ENCODE results near the gene CH25H. TPM values are rescaled to one million over a fixed set of nuclear protein-coding genes. Genes with fewer than 3 reads are reported as not detected.
"Not testable (repeated sequence)": the region's sequence is repeated elsewhere in the genome, so short reads cannot be mapped to it uniquely, and the experiment has no call there.

Gene CH25H
- total RNA-seq, 1 donor from 2014 or later: 0.74 TPM

- no peaks in the 10 kb centered on the region for H3K27me3 ChIP-seq
- no peaks in the 10 kb centered on the region for H3K36me3 ChIP-seq
- TF ChIP-seq POLR2AphosphoS5 (IDR thresholded peaks at IDR 0.05; ENCODE audit: insufficient read depth in 1 of 2, low read depth in 1 of 2) (no peak), CTCF (IDR thresholded peaks at IDR 0.05) (no peak), POLR2A (IDR thresholded peaks at IDR 0.05) (no peak)
- peaks cover 15% of the 10 kb centered on the region for H3K4me1 ChIP-seq
- intact Hi-C loops (cut with DNase I): no loop called here
- H3K4me3 ChIP-seq: no peak overlapping the region
- H3K27ac ChIP-seq: no peak overlapping the region
- DNase-seq (ENCODE audit: extremely low spot score in 2 of 2): no peak
- H3K9me3 ChIP-seq: no peaks in the 10 kb centered on the region
These were observed 3.9 kb downstream of the CH25H start for GRCh38 chr10:89203237-89203636.

- Histone ChIP-seq H3K4me1 (peaks cover 10% of the 10 kb centered on the region), H3K9me3 (no peaks in the 10 kb centered on the region), H3K36me3 (no peaks in the 10 kb centered on the region), H3K4me3 (no peak overlapping the region), H3K27ac (no peak overlapping the region), H3K27me3 (no peaks in the 10 kb centered on the region)
- TF ChIP-seq POLR2AphosphoS5 (IDR thresholded peaks at IDR 0.05; ENCODE audit: insufficient read depth in 1 of 2, low read depth in 1 of 2): no peak
- no peak for TF ChIP-seq POLR2A (IDR thresholded peaks at IDR 0.05)
- no peak for TF ChIP-seq CTCF (IDR thresholded peaks at IDR 0.05)
- DNase-seq (ENCODE audit: extremely low spot score in 2 of 2): no peak
- intact Hi-C loops (cut with DNase I): no loop called here
These were observed 5.1 kb downstream of the CH25H start for GRCh38 chr10:89202033-89202425.

GRCh38 chr10:89201345-89202032, 5.6 kb downstream of the CH25H start:
- H3K4me1 ChIP-seq: peaks cover 5% of the 10 kb centered on the region
- H3K36me3 ChIP-seq: no peaks in the 10 kb centered on the region
- TF ChIP-seq POLR2AphosphoS5 (IDR thresholded peaks at IDR 0.05; ENCODE audit: insufficient read depth in 1 of 2, low read depth in 1 of 2) (no peak), CTCF (IDR thresholded peaks at IDR 0.05) (no peak), POLR2A (IDR thresholded peaks at IDR 0.05) (no peak)
- H3K27me3 ChIP-seq: no peaks in the 10 kb centered on the region
- DNase-seq (ENCODE audit: extremely low spot score in 2 of 2): no peak
- H3K9me3 ChIP-seq: no peaks in the 10 kb centered on the region
- no peak overlapping the region for H3K27ac ChIP-seq
- H3K4me3 ChIP-seq: no peak overlapping the region
- intact Hi-C loops (cut with DNase I): no loop called here

GRCh38 chr10:89197473-89197872, 9.6 kb downstream of the CH25H start:
- Histone ChIP-seq H3K27ac (no peak overlapping the region), H3K9me3 (no peaks in the 10 kb centered on the region), H3K4me3 (no peak overlapping the region), H3K4me1 (no peaks in the 10 kb centered on the region), H3K36me3 (no peaks in the 10 kb centered on the region), H3K27me3 (no peaks in the 10 kb centered on the region)
- intact Hi-C loops (cut with DNase I): no loop called here
- TF ChIP-seq POLR2AphosphoS5 (IDR thresholded peaks at IDR 0.05; ENCODE audit: insufficient read depth in 1 of 2, low read depth in 1 of 2) (no peak), POLR2A (IDR thresholded peaks at IDR 0.05) (no peak), CTCF (IDR thresholded peaks at IDR 0.05) (no peak)
- no peak for DNase-seq (ENCODE audit: extremely low spot score in 2 of 2)

- H3K27me3 ChIP-seq: not testable (repeated sequence)
These were observed 15.8 kb downstream of the CH25H start for GRCh38 chr10:89191301-89191700.

More at GRCh38 chr10:89191301-89191700, 15.8 kb downstream of the CH25H start:
- H3K4me3 ChIP-seq; H3K4me1 ChIP-seq; DNase-seq (ENCODE audit: extremely low spot score in 2 of 2); intact Hi-C loops (cut with DNase I); H3K27ac ChIP-seq; H3K36me3 ChIP-seq; H3K9me3 ChIP-seq: not testable (repeated sequence)

Data from vagina (tissue), 2 donors.